GM12892 (cell line): ENCODE data around the gene TIRAP.

Experiments
- POLR2A ChIP-seq: IDR thresholded peaks from 2 replicates; pipeline ENCODE4 v1.6.1; 2011; ENCODE audit warnings: low read depth, low read length, control low read depth
- POLR2AphosphoS5 ChIP-seq: IDR thresholded peaks from 2 replicates; pipeline ENCODE4 v1.6.1; 2011; ENCODE audit warnings: low read depth, low read length, control low read depth

- TF ChIP-seq POLR2A (no peak), POLR2AphosphoS5 (no peak)
Measured at GRCh38 chr11:126340960-126341606, 58.2 kb downstream of the TIRAP start.
